Loucy (cell line): ENCODE results near the gene MAP2K1.

Source experiments
- EZH2phosphoT487 ChIP-seq: fragments of 200-600 bp; IDR thresholded peaks from 2 replicates; pipeline ENCODE4 v1.6.1; 2018; ENCODE audit warnings: antibody characterized with exemption, mild to moderate bottlenecking, moderate library complexity, borderline replicate concordance
- TF ChIP-seq, protein P1 (sequence below): fragments of 200-600 bp; sonication (generic); conservative IDR thresholded peaks from 2 replicates; pipeline ENCODE4 v1.5.1; 2014; ENCODE audit warnings: mild to moderate bottlenecking, antibody characterized with exemption, low read length

DNA sequence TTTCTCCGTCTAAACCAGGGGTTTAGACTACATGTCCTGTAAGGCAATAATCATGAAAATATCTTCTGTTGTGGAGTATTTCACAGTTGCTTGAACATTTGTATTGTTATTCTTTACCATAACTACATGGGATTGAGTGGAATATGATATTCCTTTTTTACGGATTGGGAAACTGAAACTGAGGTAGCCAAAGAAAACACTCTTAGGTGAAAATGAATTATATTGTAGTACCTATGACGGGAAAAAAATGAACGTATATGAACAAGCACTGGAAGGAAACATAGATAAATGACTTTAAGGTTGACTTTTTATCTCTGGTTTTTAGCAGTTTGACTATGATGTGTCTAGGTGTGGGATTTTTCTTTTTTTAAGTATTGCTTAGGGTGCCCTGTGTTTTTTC lies 35.6 kb downstream of the MAP2K1 start:
- TF ChIP-seq, protein P1, sequence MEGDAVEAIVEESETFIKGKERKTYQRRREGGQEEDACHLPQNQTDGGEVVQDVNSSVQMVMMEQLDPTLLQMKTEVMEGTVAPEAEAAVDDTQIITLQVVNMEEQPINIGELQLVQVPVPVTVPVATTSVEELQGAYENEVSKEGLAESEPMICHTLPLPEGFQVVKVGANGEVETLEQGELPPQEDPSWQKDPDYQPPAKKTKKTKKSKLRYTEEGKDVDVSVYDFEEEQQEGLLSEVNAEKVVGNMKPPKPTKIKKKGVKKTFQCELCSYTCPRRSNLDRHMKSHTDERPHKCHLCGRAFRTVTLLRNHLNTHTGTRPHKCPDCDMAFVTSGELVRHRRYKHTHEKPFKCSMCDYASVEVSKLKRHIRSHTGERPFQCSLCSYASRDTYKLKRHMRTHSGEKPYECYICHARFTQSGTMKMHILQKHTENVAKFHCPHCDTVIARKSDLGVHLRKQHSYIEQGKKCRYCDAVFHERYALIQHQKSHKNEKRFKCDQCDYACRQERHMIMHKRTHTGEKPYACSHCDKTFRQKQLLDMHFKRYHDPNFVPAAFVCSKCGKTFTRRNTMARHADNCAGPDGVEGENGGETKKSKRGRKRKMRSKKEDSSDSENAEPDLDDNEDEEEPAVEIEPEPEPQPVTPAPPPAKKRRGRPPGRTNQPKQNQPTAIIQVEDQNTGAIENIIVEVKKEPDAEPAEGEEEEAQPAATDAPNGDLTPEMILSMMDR = no peak
- TF ChIP-seq EZH2phosphoT487 = no peak
